GM19240 (cell line): Measurements from ENCODE around the gene CERS6.
"Not testable (repeated sequence)": the region's sequence is repeated elsewhere in the genome, so short reads cannot be mapped to it uniquely, and the experiment has no call there.

Experiments
- DNase-seq: peaks from one replicate; pipeline ENCODE4 v3.0.0; 2011; ENCODE audit warnings: low spot score; ENCODE audit not compliant: insufficient read length

CERS6 gene, protein sequence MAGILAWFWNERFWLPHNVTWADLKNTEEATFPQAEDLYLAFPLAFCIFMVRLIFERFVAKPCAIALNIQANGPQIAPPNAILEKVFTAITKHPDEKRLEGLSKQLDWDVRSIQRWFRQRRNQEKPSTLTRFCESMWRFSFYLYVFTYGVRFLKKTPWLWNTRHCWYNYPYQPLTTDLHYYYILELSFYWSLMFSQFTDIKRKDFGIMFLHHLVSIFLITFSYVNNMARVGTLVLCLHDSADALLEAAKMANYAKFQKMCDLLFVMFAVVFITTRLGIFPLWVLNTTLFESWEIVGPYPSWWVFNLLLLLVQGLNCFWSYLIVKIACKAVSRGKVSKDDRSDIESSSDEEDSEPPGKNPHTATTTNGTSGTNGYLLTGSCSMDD

DNA sequence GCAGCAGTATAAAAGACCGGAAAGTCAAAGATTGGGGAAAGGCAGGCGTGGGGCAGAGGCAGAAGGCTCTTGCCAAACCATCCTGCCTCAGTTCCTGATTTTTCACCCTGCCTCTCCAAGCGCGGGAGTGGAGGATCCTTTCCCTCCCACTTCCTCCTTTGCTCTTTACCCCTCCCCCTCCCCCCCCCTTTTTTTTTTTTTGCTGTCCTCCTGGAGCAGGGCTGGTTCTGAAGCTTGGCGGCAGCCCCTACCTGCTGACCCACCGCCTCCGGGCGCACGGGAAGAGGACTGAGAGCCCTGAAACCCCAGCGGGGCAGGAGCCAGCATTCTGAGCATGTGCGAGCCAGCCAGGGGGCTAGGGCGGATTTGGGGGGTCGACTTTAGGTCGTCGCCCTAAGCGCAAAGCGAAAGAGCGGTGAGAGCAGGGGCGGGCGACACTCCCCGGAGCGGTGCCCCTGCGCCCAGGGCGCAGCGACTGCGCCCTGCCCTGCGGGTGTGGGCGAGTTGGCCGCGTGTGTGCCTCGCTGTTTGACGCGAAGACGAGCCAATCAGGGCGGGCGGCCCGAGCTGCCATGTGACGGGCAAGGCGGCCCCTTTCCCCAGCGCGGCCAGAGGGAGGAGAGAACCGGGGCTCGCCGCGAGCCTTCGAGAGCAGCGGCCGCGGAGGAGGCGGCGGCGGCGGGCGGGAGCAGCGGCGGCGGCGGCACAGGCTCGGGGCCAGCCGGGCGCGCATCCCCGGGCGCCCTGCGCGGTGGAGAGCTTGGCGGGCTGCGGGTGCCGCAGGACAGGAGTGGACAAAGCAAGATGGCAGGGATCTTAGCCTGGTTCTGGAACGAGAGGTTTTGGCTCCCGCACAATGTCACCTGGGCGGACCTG lies at the start of gene CERS6:
CERS6 (plus strand) TSS at position 628 of the 876 bp plus-strand sequence; CDS start at position 805, 177 bp downstream.
- DNase-seq = peak; percentile 71

DNA sequence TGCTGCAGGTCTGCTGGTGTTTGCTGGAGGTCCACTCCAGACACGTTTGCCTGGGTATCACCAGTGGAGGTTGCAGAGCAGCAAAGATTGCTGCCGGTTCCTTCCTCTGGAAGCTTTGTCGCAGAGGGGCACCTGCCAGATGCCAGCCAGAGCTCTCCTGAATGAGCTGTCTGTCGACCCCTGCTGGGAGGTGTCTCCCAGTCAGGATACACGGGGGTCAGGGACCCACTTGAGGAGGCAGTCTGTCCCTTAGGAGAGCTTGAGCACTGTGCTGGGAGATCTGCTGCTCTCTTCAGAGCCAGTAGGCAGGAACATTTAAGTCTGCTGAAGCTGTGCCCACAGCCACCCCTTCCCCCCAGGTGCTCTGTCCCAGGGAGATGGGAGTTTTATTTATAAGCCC lies 43.8 kb upstream of the CERS6 start:
- not testable (repeated sequence) for DNase-seq

DNA sequence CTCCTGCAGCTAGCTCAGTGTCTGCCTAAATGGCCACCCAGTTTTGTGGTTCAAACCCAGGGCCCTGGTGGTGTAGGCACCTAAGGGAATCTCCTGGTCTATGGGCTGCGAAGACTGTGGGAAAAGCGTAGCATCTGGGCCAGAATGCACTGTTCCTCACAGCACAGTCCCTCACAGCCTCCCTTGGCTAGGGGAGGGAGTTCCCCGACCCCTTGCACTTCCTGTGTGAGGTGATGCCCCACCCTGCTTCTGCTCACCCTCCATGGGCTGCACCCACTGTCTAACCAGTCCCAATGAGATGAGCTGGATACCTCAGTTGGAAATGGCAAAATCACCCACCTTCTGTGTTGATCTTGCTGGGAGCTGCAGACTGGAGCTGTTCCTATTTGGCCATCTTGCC lies 43.0 kb upstream of the CERS6 start:
- not testable (repeated sequence) for DNase-seq

DNA sequence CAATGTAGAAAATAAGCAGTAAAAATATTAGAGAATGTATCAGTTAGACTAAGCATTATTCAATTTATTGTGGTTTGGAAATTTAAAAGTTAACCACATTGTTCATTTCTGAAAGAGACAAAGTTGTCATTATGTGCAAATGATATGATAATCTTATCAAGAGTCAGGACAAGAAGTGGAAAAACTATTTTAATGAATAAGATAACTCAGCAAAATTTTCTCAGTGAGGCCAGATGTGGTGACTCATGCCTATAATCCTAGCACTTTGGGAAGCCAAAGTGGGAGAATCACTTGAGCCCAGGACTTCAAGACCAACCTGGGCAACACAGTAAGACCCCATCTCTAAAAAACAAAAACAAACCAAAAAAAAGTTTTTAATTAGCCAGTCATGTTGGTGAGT lies 39.5 kb upstream of the CERS6 start:
- DNase-seq = no peak

DNA sequence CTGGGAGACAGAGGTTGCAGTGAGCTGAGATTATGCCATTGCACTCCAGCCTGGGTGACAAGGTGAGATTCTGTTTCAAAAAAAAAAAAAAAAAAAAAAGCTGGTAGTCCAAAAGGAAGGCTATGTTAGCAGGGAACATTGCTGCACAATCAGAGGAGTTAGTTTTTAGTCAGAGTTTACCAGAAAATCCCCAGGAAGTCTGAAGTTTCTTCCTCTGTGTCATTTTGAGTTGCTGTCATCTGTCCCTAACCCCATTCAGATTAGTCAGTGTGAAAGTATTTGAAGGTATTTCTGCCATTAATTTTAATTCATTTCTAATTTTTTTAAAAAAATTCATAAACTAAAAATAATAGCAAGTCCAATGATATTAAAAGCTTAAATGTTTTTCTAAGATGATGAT lies 33.5 kb upstream of the CERS6 start:
- DNase-seq = no peak

DNA sequence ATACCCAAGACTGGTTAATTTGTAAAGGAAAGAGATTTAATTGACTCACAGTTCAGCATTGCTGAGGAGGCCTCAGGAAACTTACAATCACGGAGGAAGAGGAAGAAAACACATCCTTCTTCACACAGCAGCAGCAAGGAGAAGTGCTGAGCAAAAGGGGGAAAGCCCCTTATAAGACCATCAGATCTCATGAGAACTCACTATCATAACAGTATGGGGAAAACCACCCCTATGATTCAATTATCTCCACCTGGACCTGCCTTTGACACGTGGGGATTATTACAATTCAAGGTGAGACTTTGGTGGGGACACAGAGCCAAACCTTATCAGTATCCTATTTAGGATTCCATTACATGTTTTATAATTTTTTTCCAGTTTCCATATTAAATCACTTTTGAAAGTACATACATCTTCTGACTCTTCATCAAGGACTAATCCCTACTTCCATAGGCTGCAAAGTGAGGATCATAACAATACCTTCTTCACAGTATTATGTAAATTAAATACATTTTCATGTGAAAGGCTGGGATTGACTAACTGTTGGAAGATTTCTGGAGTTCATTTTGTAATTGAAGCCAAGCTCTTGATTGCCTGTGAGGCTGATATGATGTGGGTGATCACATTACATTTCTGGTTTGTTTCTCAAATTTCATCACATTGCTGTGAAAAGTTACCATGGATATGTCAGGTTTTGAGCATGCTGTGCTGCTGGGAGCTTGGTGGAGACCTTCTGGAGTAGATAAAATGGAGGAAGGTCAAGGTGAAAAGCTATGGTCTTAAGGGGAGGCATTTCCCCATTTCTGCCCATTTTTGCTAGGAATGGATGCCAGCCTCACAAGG lies 31.7 kb upstream of the CERS6 start:
- DNase-seq = no peak

DNA sequence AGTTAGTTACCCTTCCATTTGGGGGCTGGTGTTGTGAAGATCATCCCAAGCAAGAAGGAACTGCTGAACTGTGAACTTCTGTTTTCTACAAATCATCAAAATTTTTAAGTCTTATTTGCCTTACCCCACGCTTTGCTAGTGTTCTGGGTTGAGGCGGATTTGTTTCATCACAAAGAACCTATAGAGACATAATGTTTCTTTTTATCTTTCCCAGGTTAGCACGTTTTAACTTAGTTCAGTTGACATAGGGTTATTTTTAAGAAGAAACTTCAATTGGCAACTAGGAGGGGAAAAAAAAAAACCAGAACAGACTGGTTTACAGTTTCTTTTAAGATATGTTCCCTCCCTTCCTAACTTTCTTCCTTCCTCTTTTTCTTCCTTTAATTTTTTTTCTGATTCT lies 31.1 kb upstream of the CERS6 start:
- DNase-seq = no peak

DNA sequence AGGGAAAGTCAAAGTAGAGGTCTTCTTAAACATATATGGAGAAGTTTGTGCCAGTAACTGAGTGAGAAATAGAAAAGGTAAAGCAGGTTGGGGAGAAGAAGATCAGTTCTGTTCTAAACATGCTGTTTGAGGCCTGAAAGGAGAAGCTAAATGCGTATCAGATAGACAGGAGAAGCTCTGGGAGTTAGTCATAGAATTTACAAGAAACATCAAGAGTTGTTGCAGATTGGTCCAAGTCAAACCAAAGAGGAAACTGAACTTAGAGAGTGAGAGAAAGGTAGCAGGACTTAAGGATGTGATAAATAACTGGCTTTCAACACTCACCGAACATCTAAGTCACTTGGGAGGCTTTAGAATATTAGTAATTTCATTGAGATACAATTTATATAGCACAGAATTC lies 29.2 kb upstream of the CERS6 start:
- DNase-seq = no peak

DNA sequence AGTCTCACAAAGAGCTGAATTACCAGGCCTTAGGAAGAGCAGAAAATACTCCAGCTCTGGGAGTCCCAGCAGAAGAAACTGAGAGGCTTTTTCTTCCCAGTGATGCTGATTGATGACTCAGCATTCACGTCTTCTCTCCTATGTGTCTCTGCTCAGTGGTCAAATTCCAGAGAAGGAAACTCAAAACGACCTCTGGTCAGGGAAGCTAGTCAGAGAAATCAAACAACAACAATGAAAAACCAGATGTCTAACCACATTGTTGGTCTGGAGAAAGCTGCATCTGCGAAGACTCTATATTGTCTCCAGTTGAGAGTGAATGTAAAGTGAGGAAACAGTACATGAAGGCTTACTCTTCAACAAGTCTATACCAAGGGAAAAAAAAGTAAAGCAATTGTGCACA lies 28.6 kb upstream of the CERS6 start:
- no peak for DNase-seq

DNA sequence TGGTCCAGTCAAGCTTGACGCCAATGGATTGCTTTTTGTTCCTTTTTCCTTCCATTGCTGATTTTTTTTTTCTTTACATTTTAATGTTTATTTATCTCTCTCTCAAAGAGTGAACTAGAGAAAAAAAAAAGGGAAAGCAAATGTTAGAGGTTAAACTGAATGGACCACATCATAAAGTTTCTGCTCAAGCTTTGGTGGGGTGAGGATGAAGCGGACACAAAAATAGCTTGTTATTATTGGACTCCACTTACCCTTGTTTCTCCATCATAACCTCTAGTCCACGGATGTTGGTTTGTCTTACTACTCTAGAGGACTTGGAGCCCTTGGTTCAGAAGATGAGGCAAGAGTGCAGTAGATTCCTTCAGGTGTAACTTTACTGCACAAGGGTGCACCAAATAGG lies 27.6 kb upstream of the CERS6 start:
- no peak for DNase-seq

DNA sequence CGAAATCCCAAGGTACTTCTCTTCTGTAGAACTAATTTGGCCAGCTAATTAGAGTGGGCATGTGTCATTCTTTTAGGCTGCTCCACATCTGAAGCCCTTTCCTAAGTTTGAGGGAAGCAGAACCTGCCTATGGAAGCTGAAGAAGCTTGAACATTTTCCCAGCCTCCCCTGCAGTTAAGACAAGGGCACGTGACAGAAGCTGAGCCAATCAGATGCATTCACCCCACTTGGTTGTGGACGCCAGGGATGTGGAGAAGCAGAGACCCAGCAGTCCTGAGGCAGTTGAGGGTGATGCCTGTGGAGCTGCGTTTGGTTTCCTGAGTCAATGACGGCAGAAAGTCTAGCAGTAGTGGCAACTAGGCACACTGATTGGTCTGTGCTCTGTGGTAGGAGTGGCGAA lies 26.1 kb upstream of the CERS6 start:
- no peak for DNase-seq

DNA sequence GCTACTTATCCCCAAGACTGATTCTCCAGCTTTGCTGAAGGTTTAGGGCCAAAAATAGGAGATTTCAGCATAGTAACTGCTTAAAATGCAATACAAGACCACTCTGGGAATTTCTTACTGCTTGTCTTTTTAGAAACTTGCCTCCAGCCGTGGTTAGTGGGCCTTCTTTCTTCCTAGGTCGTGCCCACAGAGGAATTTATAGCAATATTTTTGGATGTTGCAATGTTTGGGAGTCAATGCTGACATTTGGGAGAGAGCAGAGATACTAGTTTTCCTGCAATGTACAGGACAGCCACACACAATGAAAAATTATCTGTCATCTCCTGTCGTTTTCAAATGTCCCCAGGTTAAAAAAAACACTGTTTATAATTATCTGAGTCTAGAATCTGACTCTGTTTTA lies 25.6 kb upstream of the CERS6 start:
- no peak for DNase-seq

DNA sequence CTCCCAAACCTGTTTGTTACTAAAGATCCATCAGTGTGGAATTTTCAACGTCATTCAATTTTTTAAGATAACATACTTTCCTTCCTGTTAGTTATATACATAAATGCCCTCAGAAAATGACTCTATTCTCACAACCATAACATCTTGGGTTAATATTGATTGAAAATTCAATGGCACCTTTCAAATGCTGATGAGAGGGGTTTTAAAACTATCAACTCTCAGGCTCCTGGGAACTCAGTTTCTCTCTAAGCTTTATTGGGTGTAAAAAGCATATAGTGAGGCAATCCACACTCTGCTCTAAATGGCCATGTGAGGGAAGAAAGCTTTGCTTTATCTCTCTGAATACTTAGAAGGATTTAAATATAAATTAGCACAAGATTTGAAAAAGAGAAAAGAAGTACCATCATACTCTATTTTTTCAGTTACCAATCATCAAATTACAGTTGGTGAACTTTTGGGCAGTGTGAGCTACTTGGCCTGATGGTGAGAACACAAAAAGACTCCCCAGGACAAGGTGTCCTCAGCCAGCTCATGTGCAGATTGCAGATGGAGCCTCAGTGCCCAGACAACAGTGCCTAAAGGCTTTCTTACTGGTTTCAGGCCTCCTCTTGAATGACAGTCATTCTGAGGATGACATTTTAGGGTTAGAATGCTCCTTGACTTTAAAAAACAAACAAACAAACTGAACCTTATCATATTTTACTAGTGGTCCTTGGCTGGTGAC lies 24.6 kb upstream of the CERS6 start:
- no peak for DNase-seq

DNA sequence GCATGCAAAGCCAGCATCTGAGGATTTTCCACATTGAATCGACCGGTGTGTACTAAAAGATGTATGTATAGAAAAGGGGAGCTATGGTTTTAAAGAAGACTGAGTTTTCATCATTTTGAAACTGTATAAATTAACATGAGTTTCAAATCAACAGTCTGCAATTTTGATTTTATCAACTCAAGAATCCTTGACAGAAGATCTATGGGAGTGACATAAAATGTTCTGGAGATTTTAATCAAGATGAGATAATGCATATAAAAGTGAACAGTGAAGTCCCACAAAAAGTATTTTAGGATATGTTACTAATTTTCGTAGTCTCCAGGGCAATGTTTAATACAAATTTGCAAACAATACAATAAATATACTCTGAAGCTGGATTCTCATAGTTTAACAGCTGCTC lies 24.0 kb upstream of the CERS6 start:
- DNase-seq = no peak

DNA sequence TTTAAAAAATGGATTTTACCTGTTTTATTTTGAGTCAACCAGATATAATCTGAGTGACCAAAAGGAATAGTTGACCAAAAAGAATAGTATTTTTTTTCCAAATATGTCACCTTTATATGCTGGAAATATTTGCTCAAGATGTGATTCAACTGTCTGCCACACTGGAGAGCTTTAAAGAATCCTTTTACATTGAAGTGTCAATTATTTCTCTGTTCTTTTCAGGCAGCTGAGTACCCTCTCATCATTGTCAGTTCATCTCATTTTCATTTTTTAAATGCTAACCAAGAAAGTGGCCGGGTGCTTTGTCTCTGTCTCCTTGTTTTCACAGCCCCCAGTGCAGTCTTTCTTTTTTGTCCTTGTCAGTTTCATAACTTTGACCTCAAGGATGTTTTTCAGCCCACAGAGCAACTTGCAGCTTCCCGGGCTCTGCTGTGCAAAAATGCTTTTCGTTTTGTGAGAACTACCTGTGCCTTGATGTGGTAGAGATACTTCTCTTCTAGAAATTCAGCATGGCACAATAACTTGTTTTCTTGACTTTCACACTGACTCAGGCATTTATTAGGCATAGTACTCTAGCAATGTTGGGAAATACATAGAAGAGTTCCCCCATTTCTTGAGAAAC lies 23.4 kb upstream of the CERS6 start:
- DNase-seq = no peak

DNA sequence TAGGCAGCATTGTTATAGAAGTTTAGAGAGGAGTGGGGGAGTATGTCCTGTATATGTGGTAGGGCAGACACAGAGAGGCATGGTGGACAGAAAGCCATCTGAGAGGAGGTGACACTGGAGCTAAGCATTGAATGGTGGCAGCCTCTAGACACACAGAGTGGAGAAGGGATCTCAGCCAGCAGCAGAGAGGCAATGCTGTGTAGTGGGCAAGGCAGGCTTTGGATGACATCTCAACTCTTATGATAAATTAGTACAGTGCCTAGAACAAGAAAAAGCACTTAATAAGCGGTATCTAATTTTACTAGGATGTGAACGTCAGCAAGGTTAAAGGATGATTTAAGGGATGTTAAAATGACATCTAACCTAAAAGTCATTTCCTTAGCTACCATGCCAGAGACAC lies 22.5 kb upstream of the CERS6 start:
- no peak for DNase-seq

DNA sequence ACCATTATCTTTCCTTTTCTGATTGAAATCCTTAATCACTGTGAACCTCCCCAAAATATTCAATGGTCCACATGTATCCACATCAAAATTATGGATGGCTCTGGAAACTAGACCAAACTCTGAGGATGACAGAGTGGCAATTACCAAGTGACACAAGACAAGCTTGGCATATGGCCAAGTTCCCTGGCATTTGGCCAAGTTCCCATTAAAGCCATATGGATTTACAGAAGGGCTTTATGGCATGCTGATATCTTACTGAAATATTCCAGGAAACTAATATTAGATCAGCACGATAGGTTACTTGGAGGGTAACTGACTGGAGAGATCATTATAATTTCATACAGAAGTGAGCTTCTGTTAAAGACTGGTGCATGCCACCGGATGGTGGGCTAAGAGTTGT lies 21.9 kb upstream of the CERS6 start:
- DNase-seq = no peak

DNA sequence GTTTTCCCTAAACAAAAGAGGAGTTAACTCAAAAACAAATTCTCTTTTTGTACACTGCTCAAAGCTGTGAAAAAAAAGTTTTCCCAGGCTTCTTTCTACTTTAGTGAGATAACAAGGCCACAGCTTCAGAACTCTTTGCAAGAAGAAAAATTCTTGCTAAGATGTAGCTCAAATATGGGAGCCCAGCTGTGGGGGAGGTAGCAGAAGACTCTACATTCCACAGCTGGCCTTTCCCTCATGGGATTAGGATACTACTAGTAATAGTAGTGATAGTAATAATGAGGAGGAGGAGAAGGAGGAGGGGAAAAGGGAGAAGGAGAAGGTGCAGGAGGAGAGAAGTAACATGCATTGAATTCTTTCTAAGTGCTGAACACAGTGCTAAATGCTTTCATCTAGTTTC lies 19.2 kb upstream of the CERS6 start:
- DNase-seq = no peak

DNA sequence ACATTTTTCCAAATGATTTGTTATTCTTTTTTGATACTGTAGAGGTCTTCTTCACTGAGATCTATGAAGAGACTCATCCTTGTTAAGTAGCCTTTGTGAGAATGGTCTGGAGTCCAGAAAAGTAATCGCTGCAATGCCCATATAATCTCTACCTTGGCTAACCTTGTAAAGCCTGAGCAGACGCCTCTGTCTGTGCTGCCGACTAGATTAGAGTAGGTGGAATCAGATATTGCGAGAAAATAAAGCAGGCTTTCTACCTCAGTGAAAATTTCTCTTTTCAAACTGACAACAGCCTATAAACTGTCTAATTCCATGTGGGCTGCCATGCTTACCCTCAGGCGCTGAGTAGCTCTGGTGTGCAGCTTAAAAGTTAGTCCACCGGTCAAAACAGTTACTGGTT lies 17.5 kb upstream of the CERS6 start:
- DNase-seq = no peak

DNA sequence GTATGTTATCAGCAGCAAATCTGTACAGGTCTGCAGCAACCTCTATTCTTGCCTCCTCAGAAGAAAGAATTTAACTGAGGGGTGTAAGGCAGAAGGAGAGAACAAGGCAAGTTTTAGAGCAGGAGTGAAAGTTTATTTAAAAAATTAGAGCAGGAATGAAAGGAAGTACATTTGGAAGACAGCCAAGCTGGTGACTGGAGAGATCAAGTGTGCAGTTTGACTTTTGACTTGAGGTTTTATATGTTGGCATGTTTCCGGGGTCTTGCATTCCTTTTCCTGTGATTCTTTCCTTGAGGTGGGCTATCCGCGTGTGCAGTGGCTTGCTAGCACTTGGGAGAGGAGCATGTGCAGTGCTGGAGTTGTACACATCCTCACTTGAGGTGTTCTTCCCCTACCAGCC lies 16.5 kb upstream of the CERS6 start:
- no peak for DNase-seq
